KG1 (cell line): Measurements from ENCODE around the gene CYP3A4.

Experiments
- DNase-seq: peaks from one replicate; lab custom pipeline; 2025; lab: John Stamatoyannopoulos, UW

CYP3A4 gene

DNA sequence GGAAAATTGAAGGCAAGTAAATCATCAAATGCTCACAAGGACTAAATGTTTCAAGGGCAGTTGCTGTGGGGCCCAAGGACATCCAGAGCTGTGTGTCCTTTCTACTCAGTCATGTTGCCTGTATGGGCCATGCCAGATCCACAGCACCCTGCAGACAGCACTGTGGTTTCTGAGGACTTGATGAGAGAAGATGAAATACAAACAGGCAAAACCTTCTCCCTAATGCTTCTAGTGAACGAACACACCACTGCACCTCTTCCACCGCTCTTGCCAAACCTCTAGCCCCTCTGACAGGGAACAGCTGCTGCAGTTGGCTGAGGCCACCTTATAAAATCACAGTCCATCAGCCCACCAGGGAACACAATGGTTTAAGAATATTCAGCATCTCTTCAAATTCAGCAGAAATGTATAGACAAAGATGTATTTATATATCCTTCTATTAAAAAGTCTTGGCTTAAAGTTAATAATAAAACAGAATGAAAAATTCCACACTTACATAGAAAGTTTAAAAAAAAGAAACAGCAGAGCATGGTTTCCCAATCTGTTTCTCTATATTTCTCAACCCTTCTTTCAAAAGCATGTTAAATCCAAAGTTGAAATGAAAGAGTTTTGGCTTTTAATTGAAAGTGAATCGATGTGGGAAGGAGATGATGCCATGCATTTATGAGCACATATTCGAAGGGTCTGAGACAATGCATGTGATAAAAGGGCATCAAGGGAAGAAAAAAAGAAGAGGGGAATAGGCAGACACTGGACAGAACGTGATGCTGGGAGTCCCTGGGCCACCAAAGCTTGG is 63.0 kb downstream of the CYP3A4 start:
- DNase-seq: no peak

- DNase-seq: no peak
Measured at GRCh38 chr7:99719996-99720769, 63.8 kb downstream of the CYP3A4 start.

DNA sequence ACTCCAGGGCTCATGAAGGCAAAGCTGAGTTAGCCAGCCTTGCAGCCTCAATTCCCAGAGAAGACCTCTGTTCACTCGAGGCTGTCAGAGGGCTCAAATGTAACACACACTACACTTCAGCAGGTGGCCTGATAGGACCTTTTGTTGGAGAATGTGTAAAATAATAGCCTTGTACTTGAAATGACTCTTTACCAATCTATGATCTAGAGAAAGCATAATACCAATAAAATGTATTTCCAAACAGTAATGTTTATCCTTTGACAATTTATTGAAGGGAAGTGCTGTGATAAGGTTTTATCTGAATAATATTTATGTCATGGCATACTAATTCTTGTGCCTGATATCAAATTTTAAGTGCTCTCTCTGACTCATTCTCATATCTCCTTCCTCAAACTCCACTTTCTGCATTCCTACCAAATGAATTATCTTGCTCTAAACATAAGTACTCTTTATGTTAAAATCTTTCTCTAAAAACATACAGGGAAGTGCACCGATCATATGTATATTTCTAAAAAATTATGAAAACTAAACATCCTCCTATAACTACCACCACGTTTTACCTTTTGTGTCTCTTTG is 69.9 kb downstream of the CYP3A4 start:
- no peak for DNase-seq

GRCh38 chr7:99709838-99710578 is 74.0 kb downstream of the CYP3A4 start:
- DNase-seq: no peak

- no peak for DNase-seq
Measured at GRCh38 chr7:99709260-99709659, 74.7 kb downstream of the CYP3A4 start.

DNA sequence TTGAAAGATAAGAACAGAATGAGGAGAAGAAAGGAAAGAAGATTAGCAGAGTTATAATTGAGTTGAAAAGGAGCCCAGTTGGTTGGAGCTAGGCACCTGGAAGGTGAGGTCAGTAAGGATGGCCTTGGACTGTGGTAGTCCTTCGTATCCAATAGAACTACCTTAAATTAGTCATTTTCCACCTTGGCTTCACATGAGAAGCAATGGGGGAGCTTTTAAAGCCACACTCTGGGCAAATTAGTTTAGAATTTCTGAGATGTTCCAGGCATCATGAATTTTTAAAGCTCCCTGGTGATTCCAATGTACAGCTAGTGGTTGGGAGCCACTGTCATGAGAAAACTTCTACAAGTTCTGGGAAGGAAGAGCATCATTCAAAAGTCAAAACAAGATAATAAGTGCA is 76.9 kb downstream of the CYP3A4 start:
- DNase-seq: no peak
